ENCODE measurements around the gene MAN2B2.

DNA sequence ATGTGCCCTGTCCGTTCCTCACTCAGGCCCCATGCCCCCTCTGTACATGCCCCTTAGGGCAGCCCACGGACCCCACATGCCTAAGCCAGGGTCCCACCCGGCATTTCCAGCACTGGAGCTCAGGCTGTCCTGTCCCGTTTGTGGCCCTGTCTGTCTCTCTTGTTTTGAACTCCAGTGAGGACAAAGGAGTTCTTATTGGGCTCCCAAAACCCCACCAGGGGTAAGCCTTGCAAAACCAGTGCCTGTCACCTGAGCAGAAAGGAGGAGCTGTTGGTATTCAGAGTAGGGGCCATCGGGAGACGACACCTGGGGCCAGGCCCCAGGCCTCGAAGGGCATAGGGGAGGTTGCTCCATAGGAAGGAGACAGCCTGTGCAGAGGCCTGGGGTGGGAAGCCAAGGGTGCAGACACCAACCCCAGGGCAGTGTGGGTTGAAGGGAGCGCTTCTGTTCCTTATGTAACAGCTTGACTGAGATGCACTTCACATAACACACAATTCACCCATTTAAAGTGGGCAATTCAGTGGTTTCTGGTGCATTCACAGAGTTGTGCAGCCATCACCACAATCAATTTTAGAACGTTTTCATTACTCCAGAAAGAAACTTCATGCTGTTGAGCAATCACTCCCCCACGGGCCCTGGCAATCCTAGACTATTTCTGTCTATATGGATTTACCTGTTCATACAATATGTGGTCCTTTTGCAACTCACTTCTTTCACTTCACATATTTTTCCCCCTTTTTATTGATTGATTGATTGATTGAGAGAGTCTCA lies 31.7 kb downstream of the MAN2B2 start:
- TF ChIP-seq POLR2A (IDR thresholded peaks at IDR 0.05) (no peak), POLR2AphosphoS5 (IDR thresholded peaks at IDR 0.05) (no peak)

Measured in transverse colon (tissue), 3 donors.